HCT116 (cell line): Measurements from ENCODE around the gene ZNF48. TPM values are rescaled to one million over a fixed set of nuclear protein-coding genes. Genes with fewer than 3 reads are reported as not detected.

Source experiments
- ATAC-seq: fragments of 200-7000 bp; cut with Tn5 transposase; 2 replicates; pipeline ENCODE4 v1.9.1; 2020; ENCODE audit warnings: mild to moderate bottlenecking, moderate library complexity
- BruUV-seq: library from RNA; stranded (reverse); fragments of 400-500 nt; replicated peaks from 2 replicates; lab custom pipeline; 2021; lab: Mats Ljungman, UMichigan
- CTCF ChIA-PET: fragments of 300-600 bp; sonication (Branson Sonifier 250); formaldehyde crosslinking; loops from one replicate; lab custom pipeline; 2021; ENCODE audit warnings: antibody characterized with exemption; lab: Charles Lee
- POLR2A ChIA-PET: fragments of 300-600, 350-600 bp; sonication (Branson Sonifier 250); formaldehyde crosslinking; loops from one replicate; lab custom pipeline; 2021; ENCODE audit warnings: antibody characterized with exemption; lab: Charles Lee
- RAD21 ChIA-PET, 2 experiments: fragments of 300-600 bp; sonication (Branson Sonifier 250); formaldehyde crosslinking; loops; one replicate each; lab custom pipeline; 2023; ENCODE audit warnings: low total read pairs in 2 of 2; ENCODE audit not compliant: uncharacterized antibody in 2 of 2, unreplicated experiment in 2 of 2, low non-redundant PET in 1 of 2; lab: Charles Lee
- DNase-seq: peaks from one replicate; pipeline ENCODE4 v3.0.0-alpha.2; 2010; ENCODE audit warnings: low read depth, low spot score
- H2AFZ ChIP-seq: fragments of 200-600 bp; shearing (Covaris generic), sonication (generic); 2 replicates; pipeline ENCODE4 v1.6.1; 2017; ENCODE audit warnings: low read depth, mixed run types, mixed read lengths, antibody characterized with exemption, low read length; ENCODE audit not compliant: poor library complexity, severe bottlenecking
- H3K27ac ChIP-seq: 2 replicates; pipeline ENCODE4 v1.5.1; 2012; ENCODE audit warnings: low read depth, low read length
- H3K27me3 ChIP-seq: fragments of 200-600 bp; sonication (generic); 2 replicates; pipeline ENCODE4 v1.6.1; 2016; ENCODE audit warnings: mixed run types, low read length, mixed read lengths; ENCODE audit not compliant: insufficient read depth
- H3K36me3 ChIP-seq, 2 experiments: fragments of 200-500 bp in 1 of 2; fragments of 200-600 bp in 1 of 2; sonication (Bioruptor generic) in 1 of 2; sonication (generic) in 1 of 2; 2 replicates each; pipeline versions ENCODE4 v1.5.1 to v1.6.1; 2014 to 2016; ENCODE audit warnings: low read length in 2 of 2, inconsistent platforms in 1 of 2, mixed read lengths in 1 of 2, mixed run types in 1 of 2; ENCODE audit not compliant: insufficient read depth in 2 of 2, control insufficient read depth in 1 of 2
- H3K4me1 ChIP-seq, 2 experiments: fragments of 200-600 bp in 1 of 2; sonication (generic) in 1 of 2; 2 replicates each; pipeline versions ENCODE4 v1.5.1 to v1.6.1; 2012 to 2017; ENCODE audit warnings: low read length in 2 of 2, inconsistent platforms in 1 of 2, mild to moderate bottlenecking in 1 of 2, mixed read lengths in 1 of 2, mixed run types in 1 of 2, moderate library complexity in 1 of 2; ENCODE audit not compliant: insufficient read depth in 2 of 2, control insufficient read depth in 1 of 2
- H3K4me2 ChIP-seq: fragments of 200-600 bp; sonication (generic); 2 replicates; pipeline ENCODE4 v1.6.1; 2017; ENCODE audit warnings: mixed run types, low read length, mixed read lengths
- H3K4me3 ChIP-seq, 2 experiments: fragments of 200-600 bp in 1 of 2; sonication (generic) in 1 of 2; replicated peaks in 1 of 2; 2 replicates each; pipeline ENCODE4 v1.5.1; 2011 to 2016; ENCODE audit warnings: low read length in 2 of 2, control low read depth in 1 of 2, low read depth in 1 of 2, mild to moderate bottlenecking in 1 of 2, mixed read lengths in 1 of 2, mixed run types in 1 of 2
- H3K79me2 ChIP-seq: fragments of 200-600 bp; sonication (generic); 2 replicates; pipeline ENCODE4 v1.6.1; 2017; ENCODE audit warnings: mild to moderate bottlenecking, mixed run types, low read length, moderate library complexity, mixed read lengths; ENCODE audit not compliant: insufficient read depth
- H3K9ac ChIP-seq: fragments of 200-600 bp; sonication (generic); 2 replicates; pipeline ENCODE4 v1.6.1; 2016; ENCODE audit warnings: low read length, mixed read lengths
- H3K9me2 ChIP-seq: fragments of 200-600 bp; sonication (generic), shearing (Covaris generic); 2 replicates; pipeline ENCODE4 v1.6.1; 2017; ENCODE audit warnings: mixed run types, mild to moderate bottlenecking, moderate library complexity; ENCODE audit not compliant: insufficient read depth
- H3K9me3 ChIP-seq, 2 experiments: fragments of 200-500 bp in 1 of 2; fragments of 200-600 bp in 1 of 2; sonication (Bioruptor generic) in 1 of 2; sonication (generic) in 1 of 2; 2 replicates each; pipeline ENCODE4 v1.6.1; 2014 to 2017; ENCODE audit warnings: low read length in 2 of 2, mixed read lengths in 2 of 2, inconsistent platforms in 1 of 2, low read depth in 1 of 2, mild to moderate bottlenecking in 1 of 2, mixed run types in 1 of 2, moderate library complexity in 1 of 2; ENCODE audit not compliant: control insufficient read depth in 1 of 2, insufficient read depth in 1 of 2
- H4K20me1 ChIP-seq: fragments of 200-600 bp; sonication (generic), shearing (Covaris generic); 2 replicates; pipeline ENCODE4 v1.6.1; 2017; ENCODE audit warnings: mixed run types, mild to moderate bottlenecking, moderate library complexity; ENCODE audit not compliant: insufficient read depth
- CBX3 ChIP-seq: IDR thresholded peaks from 2 replicates; pipeline ENCODE4 v1.6.1; 2012; ENCODE audit warnings: low read depth
- CEBPB ChIP-seq: IDR thresholded peaks from 2 replicates; pipeline ENCODE4 v1.6.1; 2012; ENCODE audit warnings: low read depth
- EGR1 ChIP-seq: IDR thresholded peaks from 2 replicates; pipeline ENCODE4 v1.6.1; 2012; ENCODE audit warnings: low read depth
- ELF1 ChIP-seq: IDR thresholded peaks from 2 replicates; pipeline ENCODE4 v1.6.1; 2012; ENCODE audit warnings: low read depth, borderline replicate concordance
- EZH2 ChIP-seq: fragments of 200-600 bp; sonication (generic); IDR thresholded peaks from 2 replicates; pipeline ENCODE4 v1.6.1; 2017; ENCODE audit warnings: antibody characterized with exemption, mixed run types
- EZH2phosphoT487 ChIP-seq: fragments of 200-600 bp; IDR thresholded peaks from 2 replicates; pipeline ENCODE4 v1.6.1; 2018; ENCODE audit warnings: antibody characterized with exemption, borderline replicate concordance
- FOSL1 ChIP-seq: IDR thresholded peaks from 2 replicates; pipeline ENCODE4 v1.6.1; 2012; ENCODE audit warnings: low read depth
- JUND ChIP-seq: IDR thresholded peaks from 2 replicates; pipeline ENCODE4 v1.6.1; 2012
- POLR2AphosphoS5 ChIP-seq: IDR thresholded peaks from 2 replicates; pipeline ENCODE4 v1.6.1; 2011; ENCODE audit warnings: mild to moderate bottlenecking, low read depth, low read length, moderate library complexity
- RAD21 ChIP-seq: IDR thresholded peaks from 2 replicates; pipeline ENCODE4 v1.6.1; 2012; ENCODE audit warnings: low read depth, mild to moderate bottlenecking
- SP1 ChIP-seq: IDR thresholded peaks from 2 replicates; pipeline ENCODE4 v1.6.1; 2012; ENCODE audit warnings: low read depth
- SRF ChIP-seq: IDR thresholded peaks from 2 replicates; pipeline ENCODE4 v1.6.1; 2012; ENCODE audit warnings: low read depth
- TCF7L2 ChIP-seq: IDR thresholded peaks from 2 replicates; pipeline ENCODE4 v1.7.0; 2011; ENCODE audit warnings: borderline replicate concordance, inconsistent platforms; ENCODE audit not compliant: insufficient read depth, insufficient read length; ENCODE audit errors: extremely low read depth
- YY1 ChIP-seq: IDR thresholded peaks from 2 replicates; pipeline ENCODE4 v1.6.1; 2011; ENCODE audit warnings: low read length, low read depth, moderate library complexity, mild to moderate bottlenecking; ENCODE audit not compliant: insufficient replicate concordance; ENCODE audit errors: extremely low read depth
- ZFX ChIP-seq: fragments of 450-650 bp; IDR thresholded peaks from 2 replicates; pipeline ENCODE4 v1.6.1; 2017
- ZNF274 ChIP-seq: fragments of 200-500 bp; sonication (Bioruptor generic); IDR thresholded peaks from 2 replicates; pipeline ENCODE4 v1.6.1; 2014; ENCODE audit warnings: mild to moderate bottlenecking, low read depth, low read length, inconsistent platforms
- intact Hi-C: fragments of 100-400 bp; cut with micrococcal nuclease; formaldehyde crosslinking; loops from 2 replicates; pipeline ENCODE4 v1.10.0; 2022
- total RNA-seq: library from RNA; stranded (reverse); gene quantifications from one replicate; pipeline ENCODE4 v1.2.1, GENCODE V29; 2021; ENCODE audit not compliant: unreplicated experiment
- TF ChIP-seq, protein P1 (sequence below): IDR thresholded peaks from 2 replicates; pipeline ENCODE4 v1.6.1; 2012
- TF ChIP-seq, protein P2 (sequence below): IDR thresholded peaks from 2 replicates; pipeline ENCODE4 v1.6.1; 2012; ENCODE audit warnings: low read depth
- TF ChIP-seq, protein P3 (sequence below): IDR thresholded peaks from 2 replicates; pipeline ENCODE4 v1.6.1; 2012

ZNF48 gene
- total RNA-seq, 1 experiment from 2014 or later: 17.9 TPM

- no peak for DNase-seq
- RAD21 ChIA-PET: no interaction called here
- H3K9ac ChIP-seq: no peak overlapping the region
- ATAC-seq: no peak
- TF ChIP-seq, protein P1, sequence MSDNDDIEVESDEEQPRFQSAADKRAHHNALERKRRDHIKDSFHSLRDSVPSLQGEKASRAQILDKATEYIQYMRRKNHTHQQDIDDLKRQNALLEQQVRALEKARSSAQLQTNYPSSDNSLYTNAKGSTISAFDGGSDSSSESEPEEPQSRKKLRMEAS: no peak
- no peak for TF ChIP-seq RAD21
- no peak for TF ChIP-seq POLR2AphosphoS5
- TF ChIP-seq ELF1: no peak
- no peak for TF ChIP-seq EZH2
- TF ChIP-seq SP1: no peak
- TF ChIP-seq FOSL1: no peak
- no peak for TF ChIP-seq ZNF274
- no peak for TF ChIP-seq EGR1
- no peak for TF ChIP-seq JUND
- no peak for TF ChIP-seq CEBPB
- no peak for TF ChIP-seq TCF7L2
- TF ChIP-seq CBX3: no peak
- TF ChIP-seq SRF: no peak
- TF ChIP-seq ZFX: no peak
- TF ChIP-seq, protein P2, sequence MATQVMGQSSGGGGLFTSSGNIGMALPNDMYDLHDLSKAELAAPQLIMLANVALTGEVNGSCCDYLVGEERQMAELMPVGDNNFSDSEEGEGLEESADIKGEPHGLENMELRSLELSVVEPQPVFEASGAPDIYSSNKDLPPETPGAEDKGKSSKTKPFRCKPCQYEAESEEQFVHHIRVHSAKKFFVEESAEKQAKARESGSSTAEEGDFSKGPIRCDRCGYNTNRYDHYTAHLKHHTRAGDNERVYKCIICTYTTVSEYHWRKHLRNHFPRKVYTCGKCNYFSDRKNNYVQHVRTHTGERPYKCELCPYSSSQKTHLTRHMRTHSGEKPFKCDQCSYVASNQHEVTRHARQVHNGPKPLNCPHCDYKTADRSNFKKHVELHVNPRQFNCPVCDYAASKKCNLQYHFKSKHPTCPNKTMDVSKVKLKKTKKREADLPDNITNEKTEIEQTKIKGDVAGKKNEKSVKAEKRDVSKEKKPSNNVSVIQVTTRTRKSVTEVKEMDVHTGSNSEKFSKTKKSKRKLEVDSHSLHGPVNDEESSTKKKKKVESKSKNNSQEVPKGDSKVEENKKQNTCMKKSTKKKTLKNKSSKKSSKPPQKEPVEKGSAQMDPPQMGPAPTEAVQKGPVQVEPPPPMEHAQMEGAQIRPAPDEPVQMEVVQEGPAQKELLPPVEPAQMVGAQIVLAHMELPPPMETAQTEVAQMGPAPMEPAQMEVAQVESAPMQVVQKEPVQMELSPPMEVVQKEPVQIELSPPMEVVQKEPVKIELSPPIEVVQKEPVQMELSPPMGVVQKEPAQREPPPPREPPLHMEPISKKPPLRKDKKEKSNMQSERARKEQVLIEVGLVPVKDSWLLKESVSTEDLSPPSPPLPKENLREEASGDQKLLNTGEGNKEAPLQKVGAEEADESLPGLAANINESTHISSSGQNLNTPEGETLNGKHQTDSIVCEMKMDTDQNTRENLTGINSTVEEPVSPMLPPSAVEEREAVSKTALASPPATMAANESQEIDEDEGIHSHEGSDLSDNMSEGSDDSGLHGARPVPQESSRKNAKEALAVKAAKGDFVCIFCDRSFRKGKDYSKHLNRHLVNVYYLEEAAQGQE: no peak
- TF ChIP-seq, protein P3, sequence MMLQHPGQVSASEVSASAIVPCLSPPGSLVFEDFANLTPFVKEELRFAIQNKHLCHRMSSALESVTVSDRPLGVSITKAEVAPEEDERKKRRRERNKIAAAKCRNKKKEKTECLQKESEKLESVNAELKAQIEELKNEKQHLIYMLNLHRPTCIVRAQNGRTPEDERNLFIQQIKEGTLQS: no peak
- TF ChIP-seq YY1: no peak
- TF ChIP-seq EZH2phosphoT487: no peak
- TF ChIP-seq, all 23 proteins: peak for 0
- no peaks in the 10 kb centered on the region for H3K27me3 ChIP-seq
- no peaks in the 10 kb centered on the region for H3K9me2 ChIP-seq
- POLR2A ChIA-PET: no interaction called here
- H3K9me3 ChIP-seq: no peaks in the 10 kb centered on the region
- CTCF ChIA-PET: interaction anchor here (0.7 kb wide), 1 partner anchor 672 kb away, joined by 3 read pairs; no protein-coding TSS in a partner anchor
- peaks cover 0 to under 1% of the 10 kb centered on the region in 2 experiments; a peak in 1 of 4 replicates for H3K36me3 ChIP-seq
- no TSS peak for BruUV-seq
- peaks cover 27 to 43% of the 10 kb centered on the region in 2 experiments for H3K4me1 ChIP-seq
- no peak overlapping the region for H3K27ac ChIP-seq
- no peak overlapping the region for H3K4me2 ChIP-seq
- no peak overlapping the region for H2AFZ ChIP-seq
- H3K4me3 ChIP-seq: no peak overlapping the region
- intact Hi-C loops: no loop called here
- H4K20me1 ChIP-seq: no peaks in the 10 kb centered on the region
- peaks cover 22% of the 10 kb centered on the region for H3K79me2 ChIP-seq
Measured at GRCh38 chr16:30372725-30373124, 22.5 kb upstream of the ZNF48 start.
